GM12875 (cell line): Measurements from ENCODE around the gene FDX1.
"Not testable (repeated sequence)": the region's sequence is repeated elsewhere in the genome, so short reads cannot be mapped to it uniquely, and the experiment has no call there.

Source experiments
- H3K4me3 ChIP-seq: one replicate; pipeline ENCODE4 v1.5.1; 2011; ENCODE audit warnings: low read depth, low read length, control low read depth
- TF ChIP-seq, protein P1 (sequence below): IDR thresholded peaks from 2 replicates; pipeline ENCODE4 v1.5.1; 2011; ENCODE audit warnings: low read depth, mild to moderate bottlenecking, control low read depth, inconsistent platforms, low read length, moderate library complexity, borderline replicate concordance; ENCODE audit not compliant: insufficient read depth

FDX1 gene

DNA sequence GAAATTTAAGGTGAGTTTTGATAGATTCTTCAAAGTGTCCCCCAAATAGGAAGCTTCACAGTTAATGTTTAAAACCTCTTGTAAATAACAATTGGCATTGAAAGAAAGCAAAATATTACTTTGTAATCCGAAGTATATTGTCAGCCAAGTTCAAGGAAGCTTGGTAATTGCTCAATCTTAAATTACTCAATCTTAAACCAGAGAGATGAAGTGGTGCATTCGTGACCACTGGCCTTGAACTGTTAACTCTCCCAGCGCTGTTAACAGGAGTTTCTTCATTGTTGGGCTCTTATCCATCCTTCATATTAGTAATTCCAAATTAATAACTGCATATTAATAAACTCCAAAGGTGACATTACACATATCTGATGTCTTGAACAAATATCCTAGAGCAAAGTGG, 20.6 kb upstream of the FDX1 start:
- H3K4me3 ChIP-seq: no peak overlapping the region
- TF ChIP-seq, protein P1, sequence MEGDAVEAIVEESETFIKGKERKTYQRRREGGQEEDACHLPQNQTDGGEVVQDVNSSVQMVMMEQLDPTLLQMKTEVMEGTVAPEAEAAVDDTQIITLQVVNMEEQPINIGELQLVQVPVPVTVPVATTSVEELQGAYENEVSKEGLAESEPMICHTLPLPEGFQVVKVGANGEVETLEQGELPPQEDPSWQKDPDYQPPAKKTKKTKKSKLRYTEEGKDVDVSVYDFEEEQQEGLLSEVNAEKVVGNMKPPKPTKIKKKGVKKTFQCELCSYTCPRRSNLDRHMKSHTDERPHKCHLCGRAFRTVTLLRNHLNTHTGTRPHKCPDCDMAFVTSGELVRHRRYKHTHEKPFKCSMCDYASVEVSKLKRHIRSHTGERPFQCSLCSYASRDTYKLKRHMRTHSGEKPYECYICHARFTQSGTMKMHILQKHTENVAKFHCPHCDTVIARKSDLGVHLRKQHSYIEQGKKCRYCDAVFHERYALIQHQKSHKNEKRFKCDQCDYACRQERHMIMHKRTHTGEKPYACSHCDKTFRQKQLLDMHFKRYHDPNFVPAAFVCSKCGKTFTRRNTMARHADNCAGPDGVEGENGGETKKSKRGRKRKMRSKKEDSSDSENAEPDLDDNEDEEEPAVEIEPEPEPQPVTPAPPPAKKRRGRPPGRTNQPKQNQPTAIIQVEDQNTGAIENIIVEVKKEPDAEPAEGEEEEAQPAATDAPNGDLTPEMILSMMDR: no peak

DNA sequence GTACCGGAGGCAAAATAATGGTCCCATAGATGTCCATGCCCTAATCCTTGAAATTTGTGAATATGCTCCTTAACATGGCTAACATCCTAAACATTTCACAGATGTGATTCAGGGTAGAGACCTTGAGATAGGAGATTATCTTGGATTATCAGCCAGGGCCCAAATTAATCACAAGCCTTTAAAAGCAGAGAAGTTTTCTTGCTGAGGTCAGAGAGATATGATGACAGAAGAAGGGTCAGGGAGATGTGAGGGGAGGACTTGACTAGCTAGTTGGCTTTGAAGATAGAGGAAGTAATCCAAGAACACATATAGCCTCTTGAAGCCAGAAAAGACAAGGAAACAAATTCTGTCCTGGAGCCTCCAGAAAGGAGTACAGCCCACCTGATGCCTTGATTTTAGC, 19.1 kb upstream of the FDX1 start:
- TF ChIP-seq, protein P1: no peak
- no peak overlapping the region for H3K4me3 ChIP-seq

DNA sequence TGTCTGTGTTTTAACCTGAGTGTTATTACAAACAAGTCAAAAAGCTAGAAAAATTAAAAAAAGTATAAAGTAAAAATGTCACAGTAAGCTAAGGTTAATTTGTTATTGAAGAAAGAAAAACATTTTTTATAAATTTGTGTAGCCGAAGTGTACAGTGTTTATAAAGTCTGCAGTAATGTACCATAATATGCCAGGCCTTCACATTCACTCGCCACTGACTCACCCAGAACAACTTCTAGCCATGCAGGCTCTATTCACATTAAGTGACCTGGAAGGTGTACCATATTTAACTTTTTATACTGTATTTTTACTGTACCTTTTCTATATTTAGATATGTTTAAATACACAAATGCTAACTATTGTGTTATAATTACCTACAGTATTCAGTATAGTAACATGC, 14.7 kb upstream of the FDX1 start:
- no peak overlapping the region for H3K4me3 ChIP-seq
- TF ChIP-seq, protein P1: no peak

DNA sequence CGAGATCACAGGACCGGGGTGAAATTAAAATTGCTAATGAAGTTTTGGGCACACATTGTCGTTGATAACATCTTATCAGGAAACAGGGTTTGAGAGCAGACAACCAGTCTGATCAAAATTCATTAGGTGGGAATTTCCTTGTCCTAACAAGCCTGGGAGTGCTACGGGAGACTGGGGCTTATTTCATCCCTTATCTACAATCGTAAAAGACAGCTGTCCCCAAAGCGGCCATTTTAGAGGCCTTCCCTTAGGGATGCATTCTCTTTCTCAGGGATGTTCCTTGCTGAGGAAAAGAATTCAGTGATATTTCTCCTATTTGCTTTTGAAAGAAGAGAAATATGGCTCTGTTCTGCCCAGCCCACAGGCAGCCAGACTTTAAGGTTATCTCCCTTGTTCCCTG, 8.1 kb upstream of the FDX1 start:
- not testable (repeated sequence) for H3K4me3 ChIP-seq

DNA sequence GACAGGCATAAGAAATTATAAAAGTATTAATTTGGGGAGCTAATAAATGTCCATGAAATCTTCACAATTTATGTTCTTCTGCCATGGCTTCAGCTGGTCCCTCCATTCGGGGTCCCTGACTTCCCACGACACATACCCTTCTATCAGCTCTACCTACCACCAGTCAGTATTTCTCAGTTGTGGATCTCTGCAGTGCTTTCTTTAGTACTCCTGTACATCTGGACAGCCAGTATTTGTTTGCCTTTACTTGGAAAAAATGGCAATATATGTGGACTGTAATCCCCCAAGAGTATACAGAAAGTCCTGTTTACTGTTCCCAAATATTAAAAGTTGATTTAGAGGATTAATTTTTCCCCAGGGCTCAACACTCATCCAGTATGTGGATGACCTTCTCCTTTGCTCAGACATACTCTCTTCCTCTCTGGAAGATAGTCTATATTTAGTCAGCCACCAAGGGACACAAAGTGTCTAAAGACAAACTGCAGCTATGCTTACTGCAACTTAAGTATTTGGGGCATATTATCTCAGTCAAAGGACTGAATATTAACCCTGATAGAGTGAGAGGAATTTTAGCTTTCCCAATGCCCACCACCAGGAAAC, 7.3 kb upstream of the FDX1 start:
- H3K4me3 ChIP-seq: no peak overlapping the region
- TF ChIP-seq, protein P1: no peak

DNA sequence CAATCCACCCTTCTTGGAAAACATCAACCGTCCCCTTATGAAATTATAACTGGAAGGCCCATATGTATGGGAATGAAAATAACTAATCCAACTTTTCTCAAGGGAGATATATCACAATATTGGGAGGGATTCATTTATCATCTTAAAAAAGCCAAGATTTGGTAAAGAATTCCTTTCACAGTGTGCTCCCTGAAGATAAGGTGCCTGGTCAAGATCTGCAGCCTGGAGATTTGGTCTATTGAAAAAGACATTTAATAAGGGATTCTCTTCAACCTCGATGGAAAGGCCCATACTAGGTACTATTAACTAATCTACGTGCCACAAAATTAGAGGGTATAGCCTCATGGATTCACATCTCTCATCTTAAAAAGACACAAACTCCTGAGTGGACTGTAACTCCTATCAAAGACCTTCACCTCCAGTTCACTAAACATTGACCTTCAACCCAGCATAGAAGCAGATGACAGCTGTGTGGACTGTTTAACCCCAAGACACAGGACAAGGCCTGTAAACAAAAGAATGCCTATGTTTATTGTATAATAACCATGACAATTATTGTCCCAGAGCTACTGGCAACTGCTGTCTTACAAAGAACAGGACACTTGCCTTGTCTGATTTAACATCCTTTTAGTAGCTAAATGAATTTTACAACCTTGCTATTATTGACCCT, 4.8 kb upstream of the FDX1 start:
- no peak overlapping the region for H3K4me3 ChIP-seq
- TF ChIP-seq, protein P1: no peak

DNA sequence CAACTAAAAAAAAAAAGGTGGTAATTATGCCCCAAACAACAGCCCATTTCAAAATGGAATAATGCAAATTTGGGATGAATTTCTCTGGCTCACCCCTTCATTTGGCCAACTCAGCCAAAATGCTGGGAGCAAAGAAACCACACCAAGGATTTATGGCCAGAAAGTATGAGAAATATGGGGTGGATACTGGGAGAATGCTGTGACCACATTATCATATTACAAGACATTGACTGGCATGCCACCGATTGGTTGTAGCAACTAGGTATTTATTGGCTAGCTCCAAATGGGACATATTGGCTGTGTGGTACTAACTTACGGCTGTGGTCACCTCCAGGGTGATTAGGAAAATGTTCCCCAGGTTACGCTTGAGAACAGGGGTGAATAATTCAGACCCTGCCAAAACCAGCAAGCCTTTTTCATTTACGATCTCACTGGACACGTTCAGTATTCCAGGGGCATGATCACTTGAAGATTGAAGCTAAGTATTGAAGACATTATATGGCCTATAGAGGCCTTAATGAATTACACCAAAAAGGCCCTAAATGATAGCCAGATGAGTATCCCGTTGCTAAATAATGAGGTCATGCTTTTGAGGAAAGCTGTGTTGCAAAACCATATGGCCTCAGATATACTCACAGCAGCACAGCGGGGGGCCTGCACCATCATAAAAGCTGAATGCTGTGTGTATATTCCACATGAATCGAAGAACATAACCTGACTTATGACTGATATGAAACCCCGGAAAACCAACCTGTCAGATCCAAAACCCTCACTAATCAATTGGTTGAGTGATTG, 3.8 kb upstream of the FDX1 start:
- TF ChIP-seq, protein P1: no peak
- H3K4me3 ChIP-seq: no peak overlapping the region
